HEK293T (cell line): ENCODE measurements around the gene CD99.

ENCODE experiments used
- CTBP1 ChIP-seq: fragments of 450-650 bp; IDR thresholded peaks from 2 replicates; pipeline ENCODE4 v1.6.1; 2016; ENCODE audit warnings: borderline replicate concordance
- NFRKB ChIP-seq: fragments of 450-650 bp; IDR thresholded peaks from 2 replicates; pipeline ENCODE4 v1.6.1; 2016; ENCODE audit warnings: mild to moderate bottlenecking, moderate library complexity
- SP1 ChIP-seq: fragments of 450-650 bp; IDR thresholded peaks from 2 replicates; pipeline ENCODE4 v1.6.1; 2017
- SUZ12 ChIP-seq: fragments of 450-650 bp; IDR thresholded peaks from 2 replicates; pipeline ENCODE4 v1.6.1; 2016; ENCODE audit warnings: mild to moderate bottlenecking
- TARDBP ChIP-seq: fragments of 450-650 bp; IDR thresholded peaks from 2 replicates; pipeline ENCODE4 v1.6.1; 2016

- no peak for TF ChIP-seq SUZ12
- TF ChIP-seq CTBP1, result no peak
- no peak for TF ChIP-seq TARDBP
- TF ChIP-seq SP1, result no peak
- no peak for TF ChIP-seq NFRKB
Observed at GRCh38 chrX:2708592-2709188, 17.6 kb downstream of the CD99 start.
